ENCODE data around the gene AFF2.

AFF2 gene

GRCh38 chrX:148926371-148926770 lies 426.0 kb downstream of the AFF2 start:
- DNase-seq (ENCODE audit: low read depth in 2 of 2): no peak

GRCh38 chrX:148928811-148929210 lies 428.4 kb downstream of the AFF2 start:
- DNase-seq (ENCODE audit: low read depth in 2 of 2): no peak

- no peak for DNase-seq (ENCODE audit: low read depth in 2 of 2)
Measured at GRCh38 chrX:148929686-148930085, 429.3 kb downstream of the AFF2 start.

- no peak for DNase-seq (ENCODE audit: low read depth in 2 of 2)
Measured at GRCh38 chrX:148930206-148930729, 429.9 kb downstream of the AFF2 start.

GRCh38 chrX:148933881-148934280 lies 433.5 kb downstream of the AFF2 start:
- DNase-seq (ENCODE audit: low read depth in 2 of 2): no peak

GRCh38 chrX:148938348-148938747 lies 437.9 kb downstream of the AFF2 start:
- no peak for DNase-seq (ENCODE audit: low read depth in 2 of 2)

- no peak for DNase-seq (ENCODE audit: low read depth in 2 of 2)
Measured at GRCh38 chrX:148940411-148940996, 440.1 kb downstream of the AFF2 start.

- no peak for DNase-seq (ENCODE audit: low read depth in 2 of 2)
Measured at GRCh38 chrX:148942754-148943153, 442.3 kb downstream of the AFF2 start.

GRCh38 chrX:148947399-148947975 lies 447.1 kb downstream of the AFF2 start:
- DNase-seq (ENCODE audit: low read depth in 2 of 2): no peak

GRCh38 chrX:148956352-148956751 lies 455.9 kb downstream of the AFF2 start:
- DNase-seq (ENCODE audit: low read depth in 2 of 2): no peak

GRCh38 chrX:148958901-148959300 lies 458.5 kb downstream of the AFF2 start:
- no peak for DNase-seq (ENCODE audit: low read depth in 2 of 2)

- no peak for DNase-seq (ENCODE audit: low read depth in 2 of 2)
Measured at GRCh38 chrX:148960060-148960459, 459.6 kb downstream of the AFF2 start.

- no peak for DNase-seq (ENCODE audit: low read depth in 2 of 2)
Measured at GRCh38 chrX:148961985-148962384, 461.6 kb downstream of the AFF2 start.

GRCh38 chrX:148976571-148977400 lies 476.4 kb downstream of the AFF2 start:
- no peak for DNase-seq (ENCODE audit: low read depth in 2 of 2)

GRCh38 chrX:148979786-148980185 lies 479.4 kb downstream of the AFF2 start:
- no peak for DNase-seq (ENCODE audit: low read depth in 2 of 2)

GRCh38 chrX:148984238-148984637 lies 483.8 kb downstream of the AFF2 start:
- DNase-seq (ENCODE audit: low read depth in 2 of 2): no peak

- DNase-seq (ENCODE audit: low read depth in 2 of 2): no peak
Measured at GRCh38 chrX:148991502-148991901, 491.1 kb downstream of the AFF2 start.

GRCh38 chrX:148995661-148996060 lies 495.2 kb downstream of the AFF2 start:
- no peak for DNase-seq (ENCODE audit: low read depth in 2 of 2)

- DNase-seq (ENCODE audit: low read depth in 2 of 2): no peak
Measured at GRCh38 chrX:149002320-149002719, 501.9 kb downstream of the AFF2 start.

GRCh38 chrX:149003863-149004660 lies 503.6 kb downstream of the AFF2 start:
- DNase-seq (ENCODE audit: low read depth in 2 of 2): no peak

- no peak for DNase-seq (ENCODE audit: low read depth in 2 of 2)
Measured at GRCh38 chrX:149004936-149005335, 504.5 kb downstream of the AFF2 start.

- DNase-seq (ENCODE audit: low read depth in 2 of 2): no peak
Measured at GRCh38 chrX:149006235-149006634, 505.8 kb downstream of the AFF2 start.
